Fibroblast of gingiva (primary cell): ENCODE results near the gene KCNJ15.

Source experiments
- DNase-seq: peaks from one replicate; pipeline ENCODE4 v3.0.0-alpha.2; 2011; ENCODE audit warnings: low read depth

Gene KCNJ15

GRCh38 chr21:38299671-38300070, 42.9 kb downstream of the KCNJ15 start:
- DNase-seq, result no peak

DNA sequence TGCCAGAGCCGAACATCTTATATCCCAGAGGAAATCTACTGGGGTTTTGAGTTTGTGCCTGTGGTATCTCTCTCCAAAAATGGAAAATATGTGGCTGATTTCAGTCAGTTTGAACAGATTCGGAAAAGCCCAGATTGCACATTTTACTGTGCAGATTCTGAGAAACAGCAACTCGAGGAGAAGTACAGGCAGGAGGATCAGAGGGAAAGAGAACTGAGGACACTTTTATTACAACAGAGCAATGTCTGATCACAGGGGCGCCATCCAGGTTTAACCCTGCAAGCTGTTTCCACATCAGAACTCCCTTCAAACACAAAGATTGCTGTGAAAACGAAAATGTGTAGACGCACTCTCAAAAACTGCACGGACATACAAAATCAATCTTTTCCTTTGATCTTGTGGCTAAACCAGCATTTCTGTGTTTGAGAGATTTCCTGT, 43.4 kb downstream of the KCNJ15 start:
- no peak for DNase-seq

GRCh38 chr21:38301321-38302214, 44.8 kb downstream of the KCNJ15 start:
- DNase-seq, result no peak

- DNase-seq, result peak; percentile 94
These were observed 46.5 kb downstream of the KCNJ15 start for GRCh38 chr21:38303300-38303699.

DNA sequence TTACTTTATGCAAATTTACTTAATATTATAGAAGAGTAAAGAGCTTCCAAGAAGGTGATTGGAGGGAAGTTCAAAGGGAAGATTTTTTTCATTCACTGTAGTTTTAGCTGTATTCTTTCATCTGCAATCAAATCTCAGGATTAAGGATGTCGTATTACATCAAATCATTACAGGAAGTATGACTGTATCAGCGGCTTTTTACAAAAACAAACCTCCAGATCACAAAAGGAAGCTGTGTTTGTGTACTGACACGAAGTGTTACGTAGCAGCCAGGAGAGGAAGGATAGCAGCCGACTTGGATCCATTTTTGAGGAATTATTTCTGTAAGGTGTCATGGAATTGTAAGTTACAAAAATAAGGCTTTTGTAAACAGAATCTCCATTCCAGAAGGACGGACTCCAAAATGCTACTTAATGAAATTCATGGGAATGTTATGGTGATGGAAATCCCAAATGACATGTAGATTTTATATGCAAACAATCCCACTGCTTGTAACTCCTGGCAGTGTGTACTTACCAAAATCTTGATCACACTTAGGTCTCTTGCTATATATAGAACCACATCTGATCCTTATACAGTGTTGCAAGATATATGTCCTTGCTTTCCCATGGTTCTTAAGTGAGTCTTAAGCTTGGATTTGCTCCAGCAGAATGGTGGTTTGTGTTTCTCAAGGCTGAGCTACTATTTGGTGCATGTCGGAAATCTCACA, 49.8 kb downstream of the KCNJ15 start:
- DNase-seq, result peak; percentile 97

GRCh38 chr21:38307771-38308531, 51.2 kb downstream of the KCNJ15 start:
- peak; percentile 45 for DNase-seq

DNA sequence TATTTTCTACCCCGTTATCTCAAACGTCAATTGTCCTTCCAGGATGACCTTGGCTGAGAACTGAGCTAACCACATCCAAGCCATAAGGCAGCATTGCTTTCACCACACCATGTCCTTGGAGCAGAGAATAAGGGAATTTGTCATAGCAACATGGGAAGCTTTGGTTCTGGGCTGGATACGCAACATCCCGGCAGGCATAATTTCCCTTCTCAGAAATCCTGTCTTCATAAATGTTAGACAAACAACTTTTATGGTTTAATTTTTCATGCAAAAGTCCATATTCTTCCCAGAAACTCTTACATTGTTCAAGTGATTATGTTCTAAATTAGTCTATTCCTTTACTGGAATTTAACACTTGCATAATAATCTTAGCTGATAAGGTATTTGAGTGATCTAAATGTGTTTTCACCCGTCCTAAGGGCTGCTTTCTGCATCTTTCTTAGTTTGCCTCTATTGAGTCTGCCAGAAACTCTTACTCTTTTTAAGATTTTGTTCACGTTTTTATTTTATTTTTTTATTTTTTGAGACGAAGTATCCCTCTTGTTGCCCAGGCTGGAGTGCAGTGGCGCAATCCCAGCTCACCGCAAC, 51.8 kb downstream of the KCNJ15 start:
- DNase-seq, result peak; percentile 54

GRCh38 chr21:38310646-38311485, 54.1 kb downstream of the KCNJ15 start:
- peak; percentile 86 for DNase-seq

- DNase-seq, result no peak
These were observed 55.0 kb downstream of the KCNJ15 start for GRCh38 chr21:38311765-38312164.

DNA sequence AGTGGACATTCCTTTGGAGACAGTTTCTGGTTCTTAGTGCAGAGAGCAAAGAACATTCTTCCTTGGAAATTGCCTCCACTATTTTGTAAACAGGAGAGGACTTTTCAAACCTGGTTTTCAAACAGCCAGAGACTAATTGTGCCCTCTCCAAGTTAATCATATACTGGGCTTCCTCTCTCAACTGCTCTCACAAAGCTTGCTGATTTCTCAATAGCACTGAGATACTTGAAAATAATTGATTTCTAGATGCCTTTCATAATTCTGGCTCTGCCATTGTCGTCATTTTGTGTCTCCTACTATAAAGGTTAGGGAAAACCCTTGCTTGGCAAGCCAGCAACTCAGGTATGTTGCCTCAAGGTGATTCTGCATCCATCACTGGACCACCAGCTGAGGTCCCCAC, 56.0 kb downstream of the KCNJ15 start:
- no peak for DNase-seq

- no peak for DNase-seq
These were observed 57.8 kb downstream of the KCNJ15 start for GRCh38 chr21:38314558-38314957.

GRCh38 chr21:38315122-38315521, 58.3 kb downstream of the KCNJ15 start:
- no peak for DNase-seq

GRCh38 chr21:38319781-38320180, 63.0 kb downstream of the KCNJ15 start:
- no peak for DNase-seq

DNA sequence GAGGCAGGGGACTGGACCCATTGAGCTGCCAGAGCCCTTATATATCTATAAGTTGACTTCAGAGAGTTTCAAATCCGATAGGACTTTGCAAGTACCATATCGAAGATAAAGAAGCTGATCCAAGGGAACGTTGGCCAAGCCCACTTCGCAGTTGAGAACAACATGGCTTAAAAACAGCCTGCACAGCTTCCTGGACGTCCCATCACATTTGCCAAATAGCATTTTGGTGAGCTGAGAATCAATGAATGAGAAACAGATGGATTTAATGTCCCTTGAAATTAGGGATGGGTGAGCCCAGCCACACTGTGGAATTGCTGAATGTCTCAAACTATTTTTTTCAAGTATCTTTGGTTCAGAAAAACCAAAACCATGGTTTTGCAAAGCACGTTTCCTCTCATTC, 64.8 kb downstream of the KCNJ15 start:
- peak; percentile 59 for DNase-seq

- DNase-seq, result peak; percentile 74
These were observed 65.6 kb downstream of the KCNJ15 start for GRCh38 chr21:38322311-38322950.

GRCh38 chr21:38323721-38324531, 67.1 kb downstream of the KCNJ15 start:
- peak; percentile 46 for DNase-seq

DNA sequence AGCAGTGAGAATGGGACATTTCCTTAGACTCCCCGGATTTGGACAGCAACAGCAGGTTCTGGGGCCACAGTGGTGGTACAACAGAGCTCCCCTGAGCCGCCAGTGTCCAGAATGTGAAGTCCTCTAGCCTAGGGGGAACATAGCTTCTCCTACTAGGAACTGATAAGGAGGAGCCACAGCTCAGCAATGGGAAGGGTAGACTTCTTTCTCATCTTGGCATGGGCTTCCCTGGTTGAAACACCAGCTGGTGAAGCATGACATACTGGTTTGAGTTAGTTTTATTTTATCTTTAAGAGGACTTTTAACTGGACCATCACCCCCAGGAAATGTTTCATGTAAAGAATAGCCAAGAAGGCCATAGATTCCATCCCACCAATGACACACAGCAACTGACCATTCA, 68.4 kb downstream of the KCNJ15 start:
- no peak for DNase-seq

- no peak for DNase-seq
These were observed 69.1 kb downstream of the KCNJ15 start for GRCh38 chr21:38325731-38326420.

DNA sequence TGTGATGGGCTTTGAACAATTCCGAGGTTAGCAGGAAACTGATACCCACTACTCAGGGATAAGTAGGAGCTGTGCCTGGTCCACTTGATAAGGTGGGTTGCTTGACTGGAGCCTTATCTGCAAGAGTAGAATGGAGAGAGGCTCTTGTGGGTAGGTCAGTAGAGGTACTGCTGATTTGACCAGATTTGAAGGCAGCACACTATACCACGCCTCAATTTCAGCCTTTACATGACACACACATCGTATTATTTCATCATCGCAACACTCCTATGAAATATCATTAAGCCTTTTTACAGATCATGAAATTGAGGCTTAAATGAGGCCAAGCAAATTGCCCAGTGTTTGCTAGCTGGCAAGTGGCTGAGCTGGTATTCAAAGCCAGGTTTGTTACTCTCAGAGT, 69.6 kb downstream of the KCNJ15 start:
- DNase-seq, result no peak
